22Rv1 (cell line): Measurements from ENCODE around the gene PDPR.

Experiments used
- CTCF ChIP-seq: fragments of 450-650 bp; IDR thresholded peaks from 2 replicates; pipeline ENCODE4 v1.5.1; 2017; ENCODE audit warnings: mild to moderate bottlenecking
- ZFX ChIP-seq: fragments of 450-650 bp; IDR thresholded peaks from 2 replicates; pipeline ENCODE4 v1.6.1; 2017; ENCODE audit warnings: antibody characterized with exemption, borderline replicate concordance

- TF ChIP-seq CTCF (no peak), ZFX (no peak)
Observed at GRCh38 chr16:70160388-70160787, 46.3 kb downstream of the PDPR start.
